Lung (tissue), 12 donors: ENCODE results near the gene L3MBTL4. TPM values are rescaled to one million over a fixed set of nuclear protein-coding genes. Genes with fewer than 3 reads are reported as not detected.

Experiments
- ATAC-seq: fragments of 200-7000 bp; cut with Tn5 transposase; one replicate; pipeline ENCODE4 v1.9.1; 2020; ENCODE audit warnings: moderate number of reproducible peaks; ENCODE audit not compliant: insufficient read depth, low FRiP score
- DNase-seq, 3 donors: peaks; one replicate each; pipeline ENCODE4 v3.0.0-alpha.2; 2013 to 2017
- H3K27ac ChIP-seq, 2 donors: one replicate each; pipeline ENCODE4 v1.5.1; 2013; ENCODE audit warnings: mild to moderate bottlenecking in 2 of 2, moderate library complexity in 2 of 2, control low read depth in 1 of 2, inconsistent platforms in 1 of 2, low read depth in 1 of 2, low read length in 1 of 2
- H3K27me3 ChIP-seq, 3 donors: one replicate each; pipeline ENCODE4 v1.5.1; 2013; ENCODE audit warnings: low read length in 2 of 3; ENCODE audit not compliant: control insufficient read depth in 3 of 3, insufficient read depth in 3 of 3
- H3K36me3 ChIP-seq, 4 donors: one replicate each; pipeline ENCODE4 v1.5.1; 2013; ENCODE audit warnings: low read length in 4 of 4, mild to moderate bottlenecking in 1 of 4, moderate library complexity in 1 of 4; ENCODE audit not compliant: control insufficient read depth in 4 of 4, insufficient read depth in 4 of 4
- H3K4me1 ChIP-seq, 5 donors: one replicate each; pipeline ENCODE4 v1.5.1; 2013; ENCODE audit warnings: low read length in 5 of 5, mild to moderate bottlenecking in 2 of 5, moderate library complexity in 1 of 5; ENCODE audit not compliant: control insufficient read depth in 5 of 5, insufficient read depth in 5 of 5
- H3K4me3 ChIP-seq: one replicate; pipeline ENCODE4 v1.5.1; 2013; ENCODE audit warnings: mild to moderate bottlenecking, control low read depth, moderate library complexity
- H3K9ac ChIP-seq, 2 donors: one replicate each; pipeline ENCODE4 v1.5.1; 2013; ENCODE audit warnings: low read length in 2 of 2, control low read depth in 1 of 2; ENCODE audit not compliant: insufficient read depth in 1 of 2
- H3K9me3 ChIP-seq, 4 donors: one replicate each; pipeline ENCODE4 v1.5.1; 2013; ENCODE audit warnings: low read length in 3 of 4, mild to moderate bottlenecking in 1 of 4, moderate library complexity in 1 of 4; ENCODE audit not compliant: control insufficient read depth in 4 of 4, insufficient read depth in 3 of 4
- WGBS, 2 donors: extraction: QIAGEN DNeasy Blood & Tissue Kit; methylation state at CpG; one replicate each; pipeline ENCODE4 v1.1.7; 2013; 5-methylcytosine and 5-hydroxymethylcytosine counted together
- polyA plus RNA-seq, 2 donors: library from polyadenylated mRNA; stranded (reverse); fragments of 200-250 nt; gene quantifications; one replicate each; pipeline ENCODE4 v1.2.1, GENCODE V29; 2013
- total RNA-seq, 2 donors: library from RNA; depleted of rRNA in 1 of 2; stranded (reverse); fragments of >200 nt in 1 of 2; gene quantifications; one replicate each; pipeline ENCODE4 v1.2.1, GENCODE V29; 2014 to 2021
- TF ChIP-seq, protein P1 (sequence below): IDR thresholded peaks from 2 replicates; pipeline ENCODE4 v1.5.1; 2012; ENCODE audit warnings: mild to moderate bottlenecking; ENCODE audit errors: control extremely low read depth, extremely low read depth
- donor health status: control.
- donor health status: control.
- donor health status: Bipolar disorder and iron deficiency.
- donor health status: healthy.
- donor health status: DM: yes; HTN: yes; CAD: no.

L3MBTL4 gene
- total and polyA plus RNA-seq, 4 donors: 2.8 to 16.8 (median 9.9) TPM

DNA sequence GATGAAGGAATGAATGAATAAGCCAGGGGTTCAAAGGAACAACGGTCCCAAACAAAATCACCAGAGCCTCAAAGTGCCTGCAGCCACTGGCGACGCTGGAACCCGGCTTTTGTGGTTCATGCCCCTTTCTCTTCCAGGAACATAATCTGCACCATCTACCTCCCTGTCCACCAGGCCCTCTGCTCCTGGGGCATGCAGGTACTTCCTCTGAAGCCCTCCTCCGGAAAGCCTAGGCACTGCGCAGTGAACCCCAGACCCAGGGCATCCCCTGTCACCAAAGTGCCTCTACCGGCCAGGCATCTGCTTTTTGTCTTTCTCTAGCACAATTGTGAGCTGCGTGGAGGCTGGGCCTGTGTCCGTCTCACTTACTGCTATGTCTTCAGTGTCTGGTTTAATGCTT is 420.8 kb downstream of the L3MBTL4 start:
- no peak for DNase-seq
- TF ChIP-seq, protein P1, sequence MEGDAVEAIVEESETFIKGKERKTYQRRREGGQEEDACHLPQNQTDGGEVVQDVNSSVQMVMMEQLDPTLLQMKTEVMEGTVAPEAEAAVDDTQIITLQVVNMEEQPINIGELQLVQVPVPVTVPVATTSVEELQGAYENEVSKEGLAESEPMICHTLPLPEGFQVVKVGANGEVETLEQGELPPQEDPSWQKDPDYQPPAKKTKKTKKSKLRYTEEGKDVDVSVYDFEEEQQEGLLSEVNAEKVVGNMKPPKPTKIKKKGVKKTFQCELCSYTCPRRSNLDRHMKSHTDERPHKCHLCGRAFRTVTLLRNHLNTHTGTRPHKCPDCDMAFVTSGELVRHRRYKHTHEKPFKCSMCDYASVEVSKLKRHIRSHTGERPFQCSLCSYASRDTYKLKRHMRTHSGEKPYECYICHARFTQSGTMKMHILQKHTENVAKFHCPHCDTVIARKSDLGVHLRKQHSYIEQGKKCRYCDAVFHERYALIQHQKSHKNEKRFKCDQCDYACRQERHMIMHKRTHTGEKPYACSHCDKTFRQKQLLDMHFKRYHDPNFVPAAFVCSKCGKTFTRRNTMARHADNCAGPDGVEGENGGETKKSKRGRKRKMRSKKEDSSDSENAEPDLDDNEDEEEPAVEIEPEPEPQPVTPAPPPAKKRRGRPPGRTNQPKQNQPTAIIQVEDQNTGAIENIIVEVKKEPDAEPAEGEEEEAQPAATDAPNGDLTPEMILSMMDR: no peak
- H3K27me3 ChIP-seq: no peaks in the 10 kb centered on the region
- no peaks in the 10 kb centered on the region for H3K4me1 ChIP-seq
- H3K36me3 ChIP-seq: no peaks in the 10 kb centered on the region
- no peak overlapping the region for H3K27ac ChIP-seq
- no peak overlapping the region for H3K9ac ChIP-seq
- no peak overlapping the region for H3K4me3 ChIP-seq
- WGBS, 2 donors: 95% methylated on average over 9 of the region's 9 CpGs
- no peak for ATAC-seq
- no peaks in the 10 kb centered on the region for H3K9me3 ChIP-seq

DNA sequence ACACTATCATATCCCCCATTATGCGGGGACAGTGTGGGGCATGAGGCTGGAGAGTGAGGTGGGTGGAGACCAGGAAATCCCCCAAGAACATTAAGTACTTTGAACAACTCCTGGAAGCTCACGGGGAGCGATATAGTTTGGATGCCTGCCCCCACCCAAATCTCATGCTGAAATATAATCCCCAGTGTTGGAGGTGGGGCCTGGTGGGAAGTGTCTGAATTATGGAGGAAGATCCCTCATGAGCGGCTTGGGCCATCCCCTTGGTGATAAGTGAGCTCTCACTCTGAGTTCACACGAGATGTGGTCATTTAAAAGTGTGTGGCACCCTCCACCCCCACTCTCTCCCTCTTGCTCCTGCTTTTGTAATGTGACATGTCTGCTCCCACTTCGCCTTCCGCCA is 422.3 kb downstream of the L3MBTL4 start:
- ATAC-seq (no peak), DNase-seq (no peak)
- Histone ChIP-seq H3K27me3 (no peaks in the 10 kb centered on the region), H3K36me3 (no peaks in the 10 kb centered on the region), H3K9ac (no peak overlapping the region), H3K27ac (no peak overlapping the region), H3K4me1 (no peaks in the 10 kb centered on the region), H3K9me3 (no peaks in the 10 kb centered on the region), H3K4me3 (no peak overlapping the region)
- TF ChIP-seq, protein P1: no peak
- 90 to 94% methylated on average over 7 of the region's 7 CpGs for WGBS, 2 donors

DNA sequence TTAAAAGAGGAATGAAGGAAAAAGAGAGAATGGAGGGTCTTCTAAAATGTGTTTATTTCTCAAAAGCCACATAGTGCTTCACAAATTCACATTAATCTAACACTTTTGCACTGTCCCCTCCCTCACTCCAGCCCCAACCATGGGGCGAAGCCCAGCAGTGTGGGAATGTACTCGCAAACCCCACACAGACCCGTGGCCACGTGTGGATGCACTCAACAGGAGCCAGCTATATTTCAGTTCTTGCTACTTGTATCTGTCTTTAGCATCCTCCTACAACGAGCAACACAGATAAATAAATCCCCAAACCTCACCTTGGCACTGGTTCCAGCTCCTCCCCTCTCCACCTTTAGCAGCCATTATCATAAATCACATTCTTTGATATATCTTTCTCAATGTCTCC is 427.5 kb downstream of the L3MBTL4 start:
- H3K4me3 ChIP-seq: no peak overlapping the region
- H3K36me3 ChIP-seq: no peaks in the 10 kb centered on the region
- H3K9ac ChIP-seq: no peak overlapping the region
- no peaks in the 10 kb centered on the region for H3K9me3 ChIP-seq
- TF ChIP-seq, protein P1: no peak
- no peak for DNase-seq
- WGBS, 2 donors: 80 to 83% methylated on average over 5 of the region's 5 CpGs
- H3K4me1 ChIP-seq: no peaks in the 10 kb centered on the region
- ATAC-seq: no peak
- no peak overlapping the region for H3K27ac ChIP-seq
- no peaks in the 10 kb centered on the region for H3K27me3 ChIP-seq

DNA sequence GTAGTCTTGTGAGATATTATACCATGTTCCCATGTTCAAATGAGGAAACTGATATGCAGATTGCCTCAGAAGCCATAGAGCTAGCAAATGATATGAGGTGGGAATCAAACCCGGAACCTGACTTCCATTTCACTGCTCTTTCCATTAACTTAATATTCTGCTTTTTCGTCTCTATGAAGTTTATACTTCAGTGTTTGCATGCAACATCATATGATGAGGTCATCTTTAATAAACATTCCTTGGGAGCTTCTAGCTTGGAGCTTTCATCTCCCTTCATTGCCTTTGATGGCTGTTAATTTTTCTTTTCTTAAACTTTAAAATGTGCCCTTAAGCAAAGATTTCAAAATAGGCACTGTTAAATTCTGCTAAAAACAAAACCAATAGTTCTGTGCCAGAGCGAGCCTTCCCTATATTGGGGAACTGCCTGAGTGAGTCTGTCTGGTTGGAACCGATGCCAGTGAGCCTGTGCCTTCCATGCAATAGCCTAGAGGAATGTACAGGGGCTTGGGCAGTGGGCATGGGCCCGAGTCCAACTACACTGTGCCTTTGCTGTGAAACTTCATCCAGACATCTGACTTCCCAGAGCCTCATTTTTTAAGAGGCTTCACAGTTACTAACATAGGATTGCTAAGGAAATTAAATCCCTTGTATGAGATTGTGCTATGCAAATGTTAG is 428.3 kb downstream of the L3MBTL4 start:
- H3K4me1 ChIP-seq: no peaks in the 10 kb centered on the region
- H3K9me3 ChIP-seq: no peaks in the 10 kb centered on the region
- H3K27me3 ChIP-seq: no peaks in the 10 kb centered on the region
- no peak overlapping the region for H3K9ac ChIP-seq
- no peak overlapping the region for H3K27ac ChIP-seq
- WGBS, 2 donors: 86 to 87% methylated on average over 5 of the region's 5 CpGs
- no peak overlapping the region for H3K4me3 ChIP-seq
- no peaks in the 10 kb centered on the region for H3K36me3 ChIP-seq
- ATAC-seq (no peak), DNase-seq (no peak)
- TF ChIP-seq, protein P1: no peak
